Measurements from ENCODE around the gene ATP11A.
"Not testable (repeated sequence)": the region's sequence is repeated elsewhere in the genome, so short reads cannot be mapped to it uniquely, and the experiment has no call there.

Gene ATP11A

DNA sequence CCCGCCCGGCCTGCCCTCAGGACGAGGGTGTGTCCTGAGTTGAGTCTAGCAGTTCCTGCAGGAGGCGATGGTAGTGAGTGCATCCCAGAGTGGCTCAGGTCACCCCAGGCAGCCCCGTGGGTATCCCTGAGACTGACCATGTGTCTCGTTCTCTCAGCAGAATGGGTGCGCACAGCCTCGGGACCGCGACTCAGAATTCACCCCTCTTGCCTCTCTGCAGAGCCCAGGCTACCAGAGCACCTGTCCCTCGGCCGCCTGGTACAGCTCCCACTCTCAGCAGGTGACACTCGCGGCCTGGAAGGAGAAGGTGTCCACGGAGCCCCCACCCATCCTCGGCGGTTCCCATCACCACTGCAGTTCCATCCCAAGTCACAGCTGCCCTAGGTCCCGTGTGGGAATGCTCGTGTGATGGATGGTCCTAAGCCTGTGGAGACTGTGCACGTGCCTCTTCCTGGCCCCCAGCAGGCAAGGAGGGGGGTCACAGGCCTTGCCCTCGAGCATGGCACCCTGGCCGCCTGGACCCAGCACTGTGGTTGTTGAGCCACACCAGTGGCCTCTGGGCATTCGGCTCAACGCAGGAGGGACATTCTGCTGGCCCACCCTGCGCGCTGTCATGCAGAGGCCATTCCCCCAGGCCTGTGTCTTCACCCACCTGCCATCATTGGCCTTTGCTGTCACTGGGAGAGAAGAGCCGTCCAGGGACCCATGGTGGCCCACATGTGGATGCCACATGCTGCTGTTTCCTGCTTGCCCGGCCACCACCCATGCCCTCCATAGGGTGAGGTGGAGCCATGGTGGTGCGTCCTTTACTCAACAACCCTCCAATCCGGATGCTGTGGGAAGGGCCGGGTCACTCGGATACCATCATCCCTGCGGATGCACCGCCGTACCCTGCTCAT lies 192.1 kb downstream of the ATP11A start:
- no peak for DNase-seq (ENCODE audit: low spot score)

DNA sequence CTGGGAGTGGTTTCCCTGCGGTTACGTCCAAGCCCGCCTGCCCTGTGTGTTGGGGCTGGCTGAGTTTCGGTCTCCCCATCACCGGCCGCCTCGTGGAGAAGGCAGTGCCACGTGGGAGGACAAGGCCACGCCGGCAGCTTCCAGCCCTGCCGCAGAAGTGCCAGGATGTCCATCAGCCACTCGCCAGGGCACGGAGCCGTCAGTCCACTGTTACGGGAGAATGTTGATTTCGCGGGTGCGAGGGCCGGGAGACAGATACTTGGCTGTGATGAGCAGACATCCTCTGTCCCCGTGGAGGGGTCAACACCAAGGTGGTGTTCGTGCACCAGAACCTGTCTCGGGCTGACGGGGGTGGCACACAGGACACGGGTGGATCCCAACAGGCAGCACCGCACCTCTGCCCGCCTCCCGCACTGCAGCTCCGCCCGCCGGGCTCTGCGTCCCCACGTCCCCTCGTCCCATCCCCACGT lies 192.8 kb downstream of the ATP11A start:
- no peak for DNase-seq (ENCODE audit: low spot score)

GRCh38 chr13:112883241-112883945 lies 193.6 kb downstream of the ATP11A start:
- no peak for DNase-seq (ENCODE audit: low spot score)

DNA sequence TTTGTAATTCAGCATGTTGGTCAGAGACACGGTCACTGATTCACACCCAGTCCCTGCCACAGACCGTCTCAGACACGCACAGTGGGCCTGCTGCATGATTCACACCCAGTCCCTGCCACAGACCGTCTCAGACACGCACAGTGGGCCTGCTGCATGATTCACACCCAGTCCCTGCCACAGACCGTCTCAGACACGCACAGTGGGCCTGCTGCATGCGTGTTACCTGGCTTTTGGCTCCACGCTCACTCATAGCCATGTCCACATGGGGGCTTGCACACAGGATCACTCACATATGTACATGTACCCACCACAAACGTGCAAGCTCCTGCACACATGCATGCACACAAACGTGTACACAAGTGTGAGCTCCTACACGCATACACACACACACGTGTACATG lies 194.9 kb downstream of the ATP11A start:
- DNase-seq (ENCODE audit: low spot score): not testable (repeated sequence)

DNA sequence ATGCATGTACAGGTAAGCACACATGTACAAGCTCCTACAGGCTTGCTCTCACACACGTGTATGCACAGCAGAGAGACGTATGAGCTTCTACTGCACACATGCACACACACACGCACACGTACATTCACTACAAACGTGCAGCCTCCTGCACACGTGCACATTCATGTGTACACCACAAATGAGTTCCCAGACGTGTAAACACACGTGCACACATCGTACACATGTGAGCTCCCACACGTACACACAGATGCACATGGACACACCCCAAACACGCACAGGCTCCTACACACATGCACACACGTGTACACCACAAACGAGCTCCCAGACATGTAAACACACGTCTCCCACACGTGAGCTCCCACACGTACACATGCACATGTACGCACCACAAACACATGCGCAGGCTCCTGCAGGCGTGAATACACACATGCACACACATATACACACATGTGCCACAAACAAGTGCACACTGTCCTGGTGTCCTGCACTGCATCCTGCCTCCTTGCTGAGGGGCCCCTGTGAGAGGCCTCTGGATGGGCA lies 195.5 kb downstream of the ATP11A start:
- DNase-seq (ENCODE audit: low spot score): no peak

DNA sequence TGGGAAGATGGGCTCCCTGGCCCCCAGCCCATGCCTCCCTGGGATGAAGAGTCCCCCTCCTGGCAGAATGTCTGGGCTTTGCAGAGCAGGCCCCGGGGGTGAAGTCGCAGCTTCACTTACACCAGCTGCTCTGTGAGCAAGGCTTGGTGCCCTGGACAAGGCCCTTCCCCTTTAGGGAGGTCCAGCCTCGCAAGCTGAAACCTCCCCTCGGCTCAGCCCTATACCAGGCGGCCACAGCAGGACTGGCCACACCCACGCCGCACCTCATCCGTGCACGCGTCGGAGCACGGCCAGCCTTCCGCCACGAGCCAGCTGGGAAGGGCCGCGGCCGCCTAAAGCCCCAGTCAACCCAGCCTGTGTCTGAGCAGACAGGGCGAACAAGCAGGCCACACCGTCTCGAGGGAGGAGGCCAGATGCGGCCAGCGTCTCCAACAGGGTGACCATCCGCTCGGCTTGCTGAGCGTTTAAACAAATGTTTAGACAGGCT lies 196.0 kb downstream of the ATP11A start:
- DNase-seq (ENCODE audit: low spot score): peak; percentile 26

DNA sequence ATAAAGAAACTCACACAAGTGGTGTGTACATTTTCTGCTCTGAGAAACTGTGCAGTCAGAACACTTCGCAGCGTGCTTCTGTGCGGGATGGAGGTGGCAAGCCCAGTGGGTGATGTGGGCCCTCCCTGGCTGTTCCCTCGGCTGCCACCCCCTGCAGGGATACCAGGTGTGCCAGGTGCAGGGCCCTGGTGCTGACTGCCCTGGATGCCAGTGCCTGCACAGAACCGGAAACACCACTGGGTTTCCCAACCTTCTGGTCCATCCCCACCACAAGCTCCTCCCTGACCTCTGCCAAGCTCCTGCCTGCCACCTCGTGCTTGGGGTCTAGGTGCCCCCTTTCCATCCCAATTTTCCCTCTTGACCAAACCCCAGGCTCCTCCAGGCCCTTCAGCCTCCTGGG lies 197.3 kb downstream of the ATP11A start:
- DNase-seq (ENCODE audit: low spot score): no peak

- no peak for DNase-seq (ENCODE audit: low spot score)
Observed at GRCh38 chr13:112887557-112887991, 197.7 kb downstream of the ATP11A start.

DNA sequence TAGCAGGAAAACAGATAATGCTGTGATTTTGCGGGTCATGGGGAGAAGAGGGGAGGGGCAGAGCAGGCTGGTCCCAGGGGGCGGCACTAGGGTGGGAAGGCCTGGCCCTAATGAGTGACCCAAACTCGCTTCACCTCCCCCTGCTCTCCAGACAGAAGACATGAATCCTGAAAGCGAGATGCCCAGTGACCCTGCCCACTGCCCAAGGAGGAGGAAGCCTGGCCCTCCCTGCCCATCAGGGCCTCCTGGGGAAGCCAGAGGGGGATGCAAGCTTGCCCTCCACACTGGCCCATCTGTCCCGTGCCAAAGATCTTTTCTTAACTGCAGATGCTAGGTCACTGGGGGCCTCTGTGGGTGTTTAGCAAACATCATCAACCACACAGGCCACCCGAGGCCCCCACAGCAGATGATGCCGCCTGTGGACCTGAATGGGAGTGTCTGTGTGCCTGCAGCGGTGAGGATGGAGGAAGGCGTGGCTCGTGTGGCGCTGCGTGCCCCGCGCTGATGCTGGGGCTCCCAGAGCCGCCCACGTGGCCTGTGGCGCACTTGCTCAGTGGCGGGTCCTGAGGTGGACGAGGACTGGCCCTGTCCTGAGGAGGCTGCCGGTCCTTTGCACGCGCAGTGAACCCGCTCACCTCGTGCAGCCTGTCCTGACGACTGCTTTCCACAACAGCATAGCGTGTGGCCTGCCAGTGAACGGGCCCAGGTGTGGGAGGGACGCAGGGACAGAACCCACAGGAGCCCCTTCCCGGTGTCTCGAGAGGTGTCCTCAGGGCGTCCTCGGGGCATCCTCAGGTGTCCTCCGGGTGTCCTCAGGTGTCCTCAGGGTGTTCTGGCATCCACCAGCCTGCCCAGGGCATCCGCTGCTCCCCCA lies 198.6 kb downstream of the ATP11A start:
- DNase-seq (ENCODE audit: low spot score): no peak

- no peak for DNase-seq (ENCODE audit: low spot score)
Observed at GRCh38 chr13:112889351-112890290, 199.8 kb downstream of the ATP11A start.

DNA sequence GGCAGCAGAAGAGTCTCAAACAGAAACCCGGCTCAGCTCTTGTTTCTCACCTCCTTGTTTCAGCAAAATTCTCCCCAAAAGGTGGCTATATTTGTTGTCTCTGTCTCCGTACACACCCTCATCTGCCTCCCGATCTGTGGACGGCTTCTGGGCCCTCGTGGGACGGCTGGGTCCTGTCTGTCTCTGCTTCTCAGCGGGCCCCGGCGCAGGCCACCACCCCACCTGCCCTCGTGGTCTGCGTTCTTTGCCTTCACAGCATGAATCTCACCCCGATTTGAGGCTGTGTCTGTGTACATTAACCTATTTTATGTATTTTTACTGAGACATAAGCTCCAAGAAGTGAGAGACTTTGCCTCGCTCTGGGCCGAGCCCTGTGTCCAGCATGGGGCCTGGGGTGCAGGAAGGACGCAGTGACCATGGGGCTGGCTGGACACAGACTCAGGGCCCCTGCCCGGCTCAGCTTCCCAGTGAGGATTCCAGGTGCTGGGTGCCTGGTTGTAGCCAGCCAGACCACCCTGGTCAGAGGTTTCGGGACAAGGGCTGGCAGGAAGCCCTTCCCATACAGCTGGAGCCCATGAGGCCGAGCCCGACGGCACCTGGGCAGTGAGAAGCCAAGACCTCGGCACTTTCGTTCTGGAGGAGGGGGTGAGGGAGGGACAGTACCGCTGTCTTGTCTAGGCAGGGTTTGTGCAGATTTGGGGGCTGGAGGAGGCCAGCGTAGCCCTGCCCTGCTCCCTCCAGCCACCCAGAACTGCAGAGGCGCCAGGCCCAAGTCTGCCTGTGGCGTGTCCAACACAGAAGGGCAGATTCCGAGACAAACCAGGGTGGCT lies 200.7 kb downstream of the ATP11A start:
- no peak for DNase-seq (ENCODE audit: low spot score)

- DNase-seq (ENCODE audit: low spot score): no peak
Observed at GRCh38 chr13:112891477-112892401, 201.9 kb downstream of the ATP11A start.

GRCh38 chr13:112892426-112893206 lies 202.8 kb downstream of the ATP11A start:
- no peak for DNase-seq (ENCODE audit: low spot score)

DNA sequence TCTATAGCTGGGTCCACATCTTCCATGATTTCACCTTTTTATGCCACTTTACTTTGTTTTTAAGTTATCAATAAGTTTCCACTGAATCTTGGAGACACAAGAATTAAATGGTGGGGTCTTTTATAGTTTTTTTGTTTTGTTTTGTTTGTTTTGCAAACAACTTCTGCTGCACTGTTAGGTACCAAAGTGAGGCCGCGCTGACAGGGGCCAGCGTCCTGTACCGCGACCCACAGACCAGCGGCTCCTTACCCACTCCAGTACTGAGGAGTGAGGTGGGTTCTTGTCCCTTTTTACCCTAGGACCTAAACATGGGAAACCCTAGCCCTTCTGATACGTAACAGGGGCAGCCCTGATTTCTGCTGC lies 203.3 kb downstream of the ATP11A start:
- DNase-seq (ENCODE audit: low spot score): no peak

- DNase-seq (ENCODE audit: low spot score): no peak
Observed at GRCh38 chr13:112893570-112894422, 204.0 kb downstream of the ATP11A start.

DNA sequence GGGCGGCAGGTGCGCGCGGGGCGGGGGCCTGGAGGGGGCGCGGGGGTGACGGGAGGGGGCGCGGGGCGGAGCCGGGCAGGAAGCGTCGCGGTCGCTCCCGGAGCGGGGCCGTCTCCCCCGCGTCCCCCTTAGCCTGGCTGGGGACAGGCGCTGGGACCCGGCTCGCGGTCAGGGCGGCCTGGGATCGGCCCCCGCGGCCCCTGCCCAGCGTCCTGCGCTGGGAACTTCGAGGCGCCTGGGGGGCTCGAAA lies 204.5 kb downstream of the ATP11A start:
- no peak for DNase-seq (ENCODE audit: low spot score)

Measured in kidney capillary endothelial cell (primary cell).